CD14-positive monocyte (primary cell): ENCODE measurements around the gene RBP7. TPM values are rescaled to one million over a fixed set of nuclear protein-coding genes. Genes with fewer than 3 reads are reported as not detected.
A peak's percentile ranks its signal among the peaks of the same experiment; 100 is the strongest.
"Not testable (repeated sequence)": the region's sequence is repeated elsewhere in the genome, so short reads cannot be mapped to it uniquely, and the experiment has no call there.

ENCODE experiments used
- DNase-seq, 3 donors: peaks; one replicate each; pipeline ENCODE4 v3.0.0-alpha.2; 2011 to 2022
- H2AFZ ChIP-seq: 2 replicates; pipeline ENCODE4 v1.6.0; 2012; ENCODE audit warnings: mild to moderate bottlenecking, low read depth, low read length, inconsistent platforms; ENCODE audit not compliant: insufficient read depth, poor library complexity, severe bottlenecking
- H3K27ac ChIP-seq, 2 donors: 1 replicate in 1 of 2; 2 replicates in 1 of 2; pipeline ENCODE4 v1.5.1; 2012 to 2013; ENCODE audit warnings: low read length in 2 of 2, control low read depth in 1 of 2, inconsistent platforms in 1 of 2, low read depth in 1 of 2, mild to moderate bottlenecking in 1 of 2
- H3K27me3 ChIP-seq, 2 donors: one replicate each; pipeline versions ENCODE4 v1.6.0 to v1.6.1; 2011 to 2013; ENCODE audit warnings: low read length in 2 of 2; ENCODE audit not compliant: control insufficient read depth in 2 of 2, insufficient read depth in 2 of 2
- H3K36me3 ChIP-seq, 2 donors: replicated peaks in 1 of 2; 1 replicate in 1 of 2; 2 replicates in 1 of 2; pipeline versions ENCODE4 v1.5.1 to v1.6.1; 2012 to 2013; ENCODE audit warnings: low read length in 2 of 2, control low read depth in 1 of 2, inconsistent platforms in 1 of 2, mild to moderate bottlenecking in 1 of 2; ENCODE audit not compliant: insufficient read depth in 2 of 2, control insufficient read depth in 1 of 2
- H3K4me1 ChIP-seq, 2 donors: 1 replicate in 1 of 2; 2 replicates in 1 of 2; pipeline versions ENCODE4 v1.5.1 to v1.6.1; 2012 to 2013; ENCODE audit warnings: low read length in 2 of 2, control low read depth in 1 of 2, inconsistent platforms in 1 of 2, mild to moderate bottlenecking in 1 of 2, moderate library complexity in 1 of 2; ENCODE audit not compliant: insufficient read depth in 2 of 2, control insufficient read depth in 1 of 2
- H3K4me2 ChIP-seq: replicated peaks from 2 replicates; pipeline ENCODE3; 2012; ENCODE audit warnings: low read length, moderate library complexity, mild to moderate bottlenecking; ENCODE audit not compliant: poor library complexity, severe bottlenecking; ENCODE audit errors: extremely low read depth
- H3K4me3 ChIP-seq, 3 experiments: fragments of 200-600 bp in 1 of 3; sonication (generic) in 1 of 3; replicated peaks in 1 of 3; 1 replicate in 2 of 3; 2 replicates in 1 of 3; pipeline ENCODE4 v1.5.1; 2011 to 2013; ENCODE audit warnings: low read length in 3 of 3, mild to moderate bottlenecking in 3 of 3, control low read depth in 2 of 3, low read depth in 2 of 3, inconsistent platforms in 1 of 3, moderate library complexity in 1 of 3
- H3K79me2 ChIP-seq: 2 replicates; pipeline ENCODE4 v1.6.0; 2012; ENCODE audit warnings: mild to moderate bottlenecking, control low read depth, inconsistent platforms, low read length, moderate library complexity; ENCODE audit not compliant: insufficient read depth
- H3K9ac ChIP-seq: 2 replicates; pipeline ENCODE4 v1.6.0; 2017; ENCODE audit warnings: low read length, mild to moderate bottlenecking; ENCODE audit not compliant: insufficient read depth, poor library complexity, severe bottlenecking
- H3K9me3 ChIP-seq, 2 donors: replicated peaks in 1 of 2; 1 replicate in 1 of 2; 2 replicates in 1 of 2; pipeline versions ENCODE4 v1.5.1 to v1.6.1; 2012 to 2013; ENCODE audit warnings: low read length in 2 of 2, control low read depth in 1 of 2; ENCODE audit not compliant: control insufficient read depth in 1 of 2, insufficient read depth in 1 of 2
- H4K20me1 ChIP-seq: 2 replicates; pipeline ENCODE4 v1.6.0; 2012; ENCODE audit warnings: mild to moderate bottlenecking, low read length, control low read depth, moderate library complexity; ENCODE audit not compliant: insufficient read depth
- H3K27ac Mint-ChIP-seq, 7 donors: one replicate each; pipeline ENCODE4 v1.8.0; 2020; ENCODE audit warnings: mild to moderate bottlenecking in 7 of 7, mixed read lengths in 7 of 7, moderate library complexity in 6 of 7, inconsistent platforms in 2 of 7
- H3K27me3 Mint-ChIP-seq, 3 donors: one replicate each; pipeline ENCODE4 v1.8.0; 2021 to 2022; ENCODE audit warnings: low read depth in 3 of 3, mild to moderate bottlenecking in 3 of 3, mixed read lengths in 3 of 3, moderate library complexity in 3 of 3, inconsistent platforms in 1 of 3
- H3K36me3 Mint-ChIP-seq, 2 donors: one replicate each; pipeline ENCODE4 v1.8.0; 2020; ENCODE audit warnings: mixed read lengths in 2 of 2, inconsistent platforms in 1 of 2, mild to moderate bottlenecking in 1 of 2
- H3K4me1 Mint-ChIP-seq: one replicate; pipeline ENCODE4 v1.8.0; 2020; ENCODE audit warnings: mild to moderate bottlenecking, mixed read lengths
- H3K4me3 Mint-ChIP-seq, 2 donors: one replicate each; pipeline ENCODE4 v1.8.0; 2020; ENCODE audit warnings: mild to moderate bottlenecking in 2 of 2, mixed read lengths in 2 of 2, moderate library complexity in 1 of 2
- H3K9me3 Mint-ChIP-seq, 7 donors: one replicate each; pipeline ENCODE4 v1.8.0; 2020 to 2022; ENCODE audit warnings: mixed read lengths in 7 of 7, mild to moderate bottlenecking in 6 of 7, moderate library complexity in 6 of 7, inconsistent platforms in 2 of 7
- WGBS: methylation state at CpG from one replicate; pipeline ENCODE4 v1.1.5; 2013; ENCODE audit warnings: missing lambda C conversion rate; ENCODE audit not compliant: insufficient coverage; 5-methylcytosine and 5-hydroxymethylcytosine counted together
- intact Hi-C, 2 donors: fragments of 100-400 bp; cut with micrococcal nuclease; formaldehyde crosslinking; loops; one replicate each; pipeline versions ENCODE4 v1.15.0 to v1.15.1; 2023
- polyA plus RNA-seq, 3 donors: library from polyadenylated mRNA; depleted of rRNA in 1 of 3; unstranded in 2 of 3; stranded (reverse) in 1 of 3; fragments of 300-500 nt in 2 of 3; fragments of >200 nt in 1 of 3; fragmentation: Illumina TruSeq in 2 of 3; gene quantifications; 1 replicate in 2 of 3; 2 replicates in 1 of 3; pipeline ENCODE4 v1.2.3, GENCODE V29; 2012 to 2021
- TF ChIP-seq, protein P1 (sequence below): fragments of 200-600 bp; IDR thresholded peaks from one replicate; pipeline ENCODE4 v1.8.0; 2022; ENCODE audit warnings: antibody characterized with exemption, mild to moderate bottlenecking

Gene RBP7
- polyA plus RNA-seq, 3 donors: 116 to 340 (median 306) TPM

DNA sequence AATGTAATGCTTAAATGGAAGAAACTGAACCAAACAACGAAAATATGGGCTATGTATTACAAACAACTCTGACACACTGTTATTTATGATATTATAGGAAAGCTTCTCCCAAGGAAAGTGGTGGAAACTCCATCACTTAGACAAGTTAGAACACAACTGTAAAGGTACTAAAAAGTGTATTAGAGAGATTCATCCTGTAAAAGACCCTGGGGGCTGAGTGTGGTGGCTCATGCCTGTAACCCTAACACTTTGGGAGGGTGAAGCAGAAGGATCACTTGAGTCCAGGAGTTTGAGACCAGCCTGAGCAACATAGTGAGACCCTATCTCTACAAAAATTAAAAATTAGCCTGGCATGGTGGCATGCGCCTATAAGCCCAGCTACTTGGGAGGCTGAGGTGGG, 28.3 kb downstream of the RBP7 start:
- Mint-ChIP-seq H3K9me3 (peaks cover 0 to 5% (median 3%) of the 10 kb centered on the region in 7 donors), H3K27me3 (no peaks in the 10 kb centered on the region), H3K36me3 (no peaks in the 10 kb centered on the region), H3K4me1 (peaks cover 49% of the 10 kb centered on the region), H3K27ac (no peak overlapping the region), H3K4me3 (no peak overlapping the region)
- Histone ChIP-seq H3K4me1 (peaks cover 37 to 49% of the 10 kb centered on the region in 2 donors), H3K27ac (no peak overlapping the region), H3K9ac (no peak overlapping the region), H3K27me3 (no peaks in the 10 kb centered on the region), H4K20me1 (no peaks in the 10 kb centered on the region), H2AFZ (no peak overlapping the region), H3K4me3 (no peak overlapping the region), H3K9me3 (no peaks in the 10 kb centered on the region), H3K4me2 (no peak overlapping the region), H3K79me2 (no peaks in the 10 kb centered on the region), H3K36me3 (no peaks in the 10 kb centered on the region)
- no peak for DNase-seq
- intact Hi-C loops: no loop called here
- no CpG with 5 or more reads among the region's 2 CpGs for WGBS
- TF ChIP-seq, protein P1, sequence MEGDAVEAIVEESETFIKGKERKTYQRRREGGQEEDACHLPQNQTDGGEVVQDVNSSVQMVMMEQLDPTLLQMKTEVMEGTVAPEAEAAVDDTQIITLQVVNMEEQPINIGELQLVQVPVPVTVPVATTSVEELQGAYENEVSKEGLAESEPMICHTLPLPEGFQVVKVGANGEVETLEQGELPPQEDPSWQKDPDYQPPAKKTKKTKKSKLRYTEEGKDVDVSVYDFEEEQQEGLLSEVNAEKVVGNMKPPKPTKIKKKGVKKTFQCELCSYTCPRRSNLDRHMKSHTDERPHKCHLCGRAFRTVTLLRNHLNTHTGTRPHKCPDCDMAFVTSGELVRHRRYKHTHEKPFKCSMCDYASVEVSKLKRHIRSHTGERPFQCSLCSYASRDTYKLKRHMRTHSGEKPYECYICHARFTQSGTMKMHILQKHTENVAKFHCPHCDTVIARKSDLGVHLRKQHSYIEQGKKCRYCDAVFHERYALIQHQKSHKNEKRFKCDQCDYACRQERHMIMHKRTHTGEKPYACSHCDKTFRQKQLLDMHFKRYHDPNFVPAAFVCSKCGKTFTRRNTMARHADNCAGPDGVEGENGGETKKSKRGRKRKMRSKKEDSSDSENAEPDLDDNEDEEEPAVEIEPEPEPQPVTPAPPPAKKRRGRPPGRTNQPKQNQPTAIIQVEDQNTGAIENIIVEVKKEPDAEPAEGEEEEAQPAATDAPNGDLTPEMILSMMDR: no peak

DNA sequence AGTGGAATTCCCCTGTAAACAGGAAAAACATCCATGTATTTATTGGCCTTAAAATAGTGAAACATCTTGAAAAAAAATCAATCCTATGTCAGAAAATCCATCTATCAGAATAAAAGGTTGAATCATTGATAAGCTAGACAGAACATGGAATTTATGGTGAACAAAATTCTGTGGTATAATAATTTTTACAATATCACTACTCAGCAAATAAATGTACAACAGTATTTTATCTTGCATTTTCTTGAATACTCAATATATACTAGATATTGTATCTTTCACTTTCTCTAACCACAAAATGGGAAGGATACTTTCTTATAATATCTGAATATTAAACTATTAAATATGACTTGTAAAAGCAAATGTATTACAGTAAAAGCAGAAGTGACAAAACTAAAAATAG, 30.0 kb downstream of the RBP7 start:
- TF ChIP-seq, protein P1: no peak
- no peaks in the 10 kb centered on the region for H3K27me3 ChIP-seq
- H3K4me3 Mint-ChIP-seq: no peak overlapping the region
- H3K4me3 ChIP-seq: no peak overlapping the region
- H3K27ac Mint-ChIP-seq: peak overlapping the region in 2 of 7 donors; percentile 12 to 74
- H3K27me3 Mint-ChIP-seq: no peaks in the 10 kb centered on the region
- H3K27ac ChIP-seq: peak overlapping the region in 1 of 2 donors; percentile 42
- H3K9me3 ChIP-seq: no peaks in the 10 kb centered on the region
- H3K79me2 ChIP-seq: no peaks in the 10 kb centered on the region
- H3K9ac ChIP-seq: no peak overlapping the region
- H3K4me1 Mint-ChIP-seq: peaks cover 41% of the 10 kb centered on the region
- no peak overlapping the region for H2AFZ ChIP-seq
- no peaks in the 10 kb centered on the region for H3K36me3 Mint-ChIP-seq
- H3K4me2 ChIP-seq: no peak overlapping the region
- intact Hi-C loops: no loop called here
- H4K20me1 ChIP-seq: no peaks in the 10 kb centered on the region
- H3K9me3 Mint-ChIP-seq: peaks cover 0 to 5% (median 1%) of the 10 kb centered on the region in 7 donors
- H3K4me1 ChIP-seq: peaks cover 33 to 43% of the 10 kb centered on the region in 2 donors
- no peaks in the 10 kb centered on the region for H3K36me3 ChIP-seq
- DNase-seq: no peak

GRCh38 chr1:10028956-10029500, 32.0 kb downstream of the RBP7 start:
- peaks cover 32 to 46% of the 10 kb centered on the region in 2 donors for H3K4me1 ChIP-seq
- H4K20me1 ChIP-seq, H3K27me3 ChIP-seq, H3K9me3 Mint-ChIP-seq, H3K36me3 Mint-ChIP-seq, H3K9me3 ChIP-seq, H3K27me3 Mint-ChIP-seq, intact Hi-C loops, H3K36me3 ChIP-seq: not testable (repeated sequence)
- H3K9ac ChIP-seq: peak overlapping the region; percentile 49
- peaks cover 43% of the 10 kb centered on the region for H3K4me1 Mint-ChIP-seq
- H3K27ac ChIP-seq: peak overlapping the region; percentile 78 to 82
- H3K79me2 ChIP-seq: peaks cover 13% of the 10 kb centered on the region
- DNase-seq: peak; percentile 55 to 78 (median 72)
- H3K4me2 ChIP-seq: peak overlapping the region; percentile 29
- peak overlapping the region; percentile 48 to 91 (median 88) for H3K27ac Mint-ChIP-seq
- H3K4me3 ChIP-seq: peak overlapping the region; percentile 20 to 65 (median 28)
- H2AFZ ChIP-seq: peak overlapping the region; percentile 83
- WGBS: 0% methylated on average over 8 of the region's 24 CpGs
- H3K4me3 Mint-ChIP-seq: peak overlapping the region; percentile 70 to 89
